ENCODE data around the gene GSTA5. TPM values are rescaled to one million over a fixed set of nuclear protein-coding genes. Genes with fewer than 3 reads are reported as not detected.
"Not testable (repeated sequence)": the region's sequence is repeated elsewhere in the genome, so short reads cannot be mapped to it uniquely, and the experiment has no call there.

GSTA5 gene
- not detected for total RNA-seq

DNA sequence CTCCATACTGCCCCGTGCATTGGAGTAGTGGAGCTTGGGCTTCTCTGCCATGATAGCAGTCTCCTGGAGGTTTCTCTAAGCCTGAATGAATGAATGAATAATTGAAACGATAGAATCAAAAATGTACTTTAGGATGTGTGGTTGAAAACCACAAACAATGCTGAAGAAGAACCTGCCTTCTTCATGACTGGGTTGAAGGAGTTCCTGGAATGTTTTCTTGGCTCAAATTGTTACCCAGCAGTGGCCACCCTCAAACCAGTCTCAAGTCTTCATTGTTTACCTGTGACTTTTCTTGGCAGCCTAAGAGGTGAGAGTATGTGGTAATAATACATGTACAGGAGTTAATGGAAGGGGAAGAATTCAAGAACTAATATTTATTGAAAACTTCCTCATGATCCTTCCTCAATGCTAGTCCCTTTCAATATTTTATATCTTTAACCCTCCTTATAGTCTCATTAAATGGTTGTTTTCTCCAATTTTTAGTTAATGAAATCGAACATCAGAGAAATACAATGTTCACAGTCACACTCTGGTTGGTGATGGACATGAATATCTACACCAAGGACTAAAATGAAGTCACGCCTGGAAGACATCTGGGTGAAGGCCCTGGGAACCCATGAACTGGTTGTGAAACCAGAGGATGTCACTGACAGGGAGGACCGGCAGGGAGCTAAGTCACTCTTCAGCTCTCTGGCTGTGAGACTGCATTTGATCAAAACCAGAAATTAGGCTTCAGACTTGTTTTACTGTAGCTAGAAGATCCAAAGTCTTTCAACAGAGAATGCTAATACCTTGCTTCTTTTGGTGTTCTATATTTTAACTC, at the start of gene GSTA5:
Gene GSTA5, minus strand, starts transcription at position 51 of the 823 bp plus-strand sequence.
- POLR2A ChIA-PET, result no interaction called here
- CTCF ChIA-PET, result no interaction called here

DNA sequence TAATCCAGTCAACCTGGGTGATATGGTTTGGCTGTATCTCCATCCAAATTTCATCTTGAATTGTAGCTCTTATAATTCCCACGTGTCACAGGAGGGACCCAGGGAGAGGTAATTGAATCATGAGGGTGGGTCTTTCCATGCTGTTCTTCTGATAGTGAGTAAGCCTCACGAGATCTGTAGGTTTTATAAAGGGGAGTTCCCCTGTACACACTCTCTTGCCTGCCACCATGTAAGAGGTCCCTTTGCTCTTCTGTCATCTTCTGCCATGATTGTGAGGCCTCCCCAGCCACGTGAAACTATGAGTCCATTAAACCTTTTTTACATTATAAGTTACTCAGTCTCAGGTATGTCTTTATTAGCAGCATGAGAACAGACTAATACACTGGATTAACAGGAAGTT, 49.4 kb upstream of the GSTA5 start:
- POLR2A ChIA-PET, result no interaction called here

DNA sequence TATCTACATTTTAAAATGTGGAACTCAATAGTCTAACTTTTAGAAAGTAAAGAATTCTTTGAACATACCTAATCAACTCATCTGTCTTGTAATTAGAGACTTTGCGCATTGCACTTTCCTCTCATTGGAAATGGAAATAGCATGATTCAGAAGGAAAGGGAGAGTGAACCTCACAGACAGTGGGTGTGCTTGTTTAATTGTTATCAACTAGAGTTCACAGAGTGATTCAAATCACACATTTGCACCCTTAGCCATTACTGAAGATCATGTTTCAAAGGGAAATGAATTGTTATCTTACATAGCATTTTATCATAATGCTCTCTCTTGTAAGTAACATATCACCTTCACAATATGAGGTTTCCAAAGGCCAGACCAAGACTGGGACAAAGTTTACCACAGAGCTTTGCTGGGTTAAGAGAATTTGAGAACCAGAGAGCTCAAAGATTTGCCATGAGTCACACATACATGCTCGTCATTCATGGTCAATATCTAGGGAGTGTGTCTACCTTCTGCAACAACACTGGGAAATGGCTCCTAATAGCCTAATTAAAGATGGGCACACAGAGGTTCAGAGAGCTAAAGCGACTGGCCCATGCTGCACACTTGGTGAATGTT, 47.4 kb upstream of the GSTA5 start:
- ChIA-PET POLR2A (no interaction called here), CTCF (no interaction called here)

More for the DNA sequence above, 49.4 kb upstream of the GSTA5 start:
- CTCF ChIA-PET, result no interaction called here

DNA sequence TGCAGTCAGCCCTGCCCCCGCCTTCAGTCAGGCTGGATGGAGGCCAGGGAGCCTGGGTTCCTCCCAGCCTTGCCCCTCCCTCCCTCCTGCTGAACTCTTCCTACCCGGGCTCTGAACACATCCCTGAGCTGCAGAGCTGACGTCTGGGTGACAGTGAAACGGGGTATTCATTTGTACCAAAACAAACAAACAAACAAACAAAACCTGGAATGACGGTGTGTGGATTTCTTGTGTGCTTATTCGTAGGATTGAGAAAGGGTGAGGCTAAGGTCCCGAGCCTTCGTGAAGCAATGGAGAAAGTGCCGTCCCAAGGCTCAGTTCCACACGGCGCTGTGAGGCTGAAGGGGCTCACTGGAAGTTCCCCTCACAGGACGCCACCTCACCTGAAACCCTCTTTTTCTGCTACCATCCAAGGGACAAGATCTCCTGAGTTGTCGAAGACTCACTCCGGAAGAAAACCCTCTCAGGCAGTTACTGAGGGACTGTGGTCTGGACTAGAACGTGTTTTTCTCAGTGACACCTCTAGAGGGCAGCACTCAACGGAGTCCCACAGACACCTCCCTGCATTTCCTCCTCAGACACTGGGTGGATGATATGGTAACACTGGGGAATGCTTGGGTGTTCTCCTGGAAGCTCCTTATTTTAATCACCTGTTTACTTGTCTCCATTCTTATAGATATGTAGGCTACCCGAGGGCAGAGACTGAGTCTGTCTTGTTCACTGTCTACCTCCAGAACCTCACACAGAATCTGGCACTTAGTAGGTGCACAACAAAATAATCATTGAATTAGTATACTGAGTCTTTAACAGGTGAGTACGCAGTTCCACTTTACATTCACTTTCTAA, 41.6 kb upstream of the GSTA5 start:
- POLR2A ChIA-PET, result no interaction called here
- CTCF ChIA-PET, result interaction anchor here (1.5 kb wide), 1 partner anchor 10 kb away, joined by 3 read pairs; no protein-coding TSS in a partner anchor

DNA sequence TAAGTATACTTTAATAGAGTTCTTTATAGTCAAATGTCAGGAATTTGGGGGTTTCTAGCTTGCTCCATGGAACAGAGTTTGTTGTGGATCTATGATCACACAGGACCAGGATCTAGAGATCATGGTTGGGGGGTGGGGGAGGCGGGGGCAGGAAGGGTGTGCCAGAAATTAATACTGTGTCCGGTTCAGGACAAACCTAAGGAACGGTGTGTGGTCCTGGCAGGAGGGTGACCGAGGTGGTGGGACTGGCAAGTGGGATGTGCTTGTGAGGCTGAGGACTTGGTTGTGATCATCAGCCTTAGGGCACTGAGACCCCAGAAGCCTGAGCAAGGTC, 41.0 kb upstream of the GSTA5 start:
- CTCF ChIA-PET, result interaction anchor here (1.5 kb wide), 1 partner anchor 10 kb away, joined by 3 read pairs; no protein-coding TSS in a partner anchor
- POLR2A ChIA-PET, result no interaction called here

DNA sequence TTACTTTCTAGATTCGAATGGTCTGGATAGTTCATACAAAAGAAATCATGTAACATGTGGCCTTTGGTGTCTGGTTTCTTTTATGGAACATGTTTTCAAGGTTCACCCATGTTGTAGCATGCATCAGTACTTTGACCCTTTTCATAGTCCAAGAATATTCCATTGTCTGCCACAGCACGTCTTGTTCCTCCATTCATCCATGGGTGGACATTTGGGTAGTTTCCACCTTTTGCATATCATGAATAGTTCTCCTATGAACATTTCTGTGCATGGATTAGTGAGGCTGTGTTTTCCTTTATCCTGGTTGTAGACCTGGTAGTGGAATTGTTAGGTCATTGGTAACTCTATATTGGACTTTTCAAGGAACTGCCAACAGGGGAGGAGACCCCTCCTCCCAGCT, 37.2 kb upstream of the GSTA5 start:
- CTCF ChIA-PET, result no interaction called here
- POLR2A ChIA-PET, result no interaction called here

DNA sequence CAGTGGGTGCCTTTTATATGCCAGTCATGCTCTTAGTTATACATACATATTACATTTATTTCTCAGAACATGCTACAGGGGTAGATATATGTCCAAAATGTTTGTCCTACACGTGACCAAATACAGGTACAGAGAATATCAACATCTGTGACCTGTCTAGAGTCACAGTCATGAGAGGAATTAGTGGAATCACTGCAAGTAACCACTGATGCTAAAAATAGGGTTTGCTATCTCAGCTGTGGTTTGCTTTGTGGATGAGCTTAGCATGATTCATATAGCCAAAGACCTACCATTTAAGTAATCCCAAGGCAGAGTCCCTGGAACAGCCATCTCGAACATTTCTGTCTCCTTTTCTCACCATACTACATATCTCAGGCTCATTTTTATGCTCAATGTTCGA, 36.6 kb upstream of the GSTA5 start:
- CTCF ChIA-PET, result no interaction called here
- POLR2A ChIA-PET, result no interaction called here

DNA sequence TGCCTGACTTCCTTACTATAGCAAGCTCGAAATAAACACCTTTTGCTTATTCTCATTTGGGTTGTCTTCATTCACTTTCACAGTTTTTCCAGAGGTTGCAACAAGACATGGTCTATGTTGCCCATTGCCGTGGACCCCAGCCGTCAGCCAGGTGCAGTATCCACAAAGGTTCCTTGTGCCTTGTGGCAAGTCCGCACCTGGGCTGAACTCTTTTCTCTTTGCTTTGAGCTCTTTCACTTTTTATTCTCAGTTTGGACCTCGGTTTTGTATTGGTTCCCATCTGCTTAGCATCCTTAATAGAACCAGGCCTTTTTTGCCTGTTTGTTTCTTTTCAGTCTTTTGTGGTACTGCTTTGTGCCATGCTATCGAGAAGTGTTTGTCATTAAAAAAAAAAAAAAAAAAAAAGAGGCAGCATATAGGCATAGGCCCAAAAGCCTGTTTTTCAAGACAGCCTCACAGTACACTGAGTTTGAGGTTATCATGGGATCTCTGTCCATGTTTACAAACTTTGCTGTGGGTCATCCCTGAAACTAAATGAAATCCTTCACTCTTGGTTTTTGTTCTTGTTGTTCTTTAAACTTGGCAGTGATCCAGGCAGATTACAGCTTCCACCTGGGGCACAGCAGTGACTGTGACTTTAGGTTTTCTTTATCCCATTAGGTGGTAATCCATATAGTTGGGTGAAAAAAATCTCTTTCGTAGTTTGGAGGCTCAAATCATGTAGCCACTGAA, 35.6 kb upstream of the GSTA5 start:
- ChIA-PET CTCF (interaction anchor here (0.6 to 0.7 kb wide), 2 partner anchors 16 to 205 kb away, joined by 3 to 4 read pairs; no protein-coding TSS in a partner anchor), POLR2A (no interaction called here)

DNA sequence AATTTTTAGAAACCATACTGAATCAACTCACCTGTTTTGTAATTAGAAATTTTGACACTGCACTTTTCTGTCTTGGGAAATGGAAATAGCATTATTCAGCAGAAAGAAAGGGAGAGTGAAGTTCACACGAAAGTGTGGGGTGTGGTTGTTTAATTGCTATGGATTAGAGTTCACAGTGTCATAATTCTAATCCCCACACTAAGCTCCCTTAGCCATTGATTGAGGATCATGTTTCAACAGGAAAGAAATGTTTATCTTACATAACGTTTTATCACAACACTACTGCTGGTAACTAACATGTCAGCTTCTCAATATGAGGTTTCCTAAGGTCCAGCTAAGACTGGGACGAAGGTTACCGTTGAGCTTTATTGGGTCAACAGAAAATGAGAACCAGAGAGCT, 31.4 kb upstream of the GSTA5 start:
- ChIA-PET CTCF (no interaction called here), POLR2A (no interaction called here)

DNA sequence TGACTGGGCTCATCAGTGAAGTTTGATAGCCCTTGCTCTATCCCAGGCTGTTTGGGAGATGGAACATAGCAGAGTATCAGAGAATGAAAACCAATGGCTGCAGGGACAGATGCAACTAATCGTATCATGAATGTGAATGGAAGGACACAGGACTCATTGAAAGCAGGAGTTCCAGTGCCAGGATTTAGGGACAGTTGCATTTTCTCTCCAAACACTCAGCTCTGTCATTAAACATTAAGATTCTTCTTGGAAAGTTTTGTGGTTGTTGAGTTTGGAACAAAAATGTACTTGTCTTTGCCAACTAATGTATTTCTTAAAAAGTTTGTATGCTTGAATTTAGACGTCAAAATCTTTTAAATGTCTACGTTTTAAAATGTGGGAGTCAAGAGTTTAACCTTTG, 31.0 kb upstream of the GSTA5 start:
- CTCF ChIA-PET, result no interaction called here

DNA sequence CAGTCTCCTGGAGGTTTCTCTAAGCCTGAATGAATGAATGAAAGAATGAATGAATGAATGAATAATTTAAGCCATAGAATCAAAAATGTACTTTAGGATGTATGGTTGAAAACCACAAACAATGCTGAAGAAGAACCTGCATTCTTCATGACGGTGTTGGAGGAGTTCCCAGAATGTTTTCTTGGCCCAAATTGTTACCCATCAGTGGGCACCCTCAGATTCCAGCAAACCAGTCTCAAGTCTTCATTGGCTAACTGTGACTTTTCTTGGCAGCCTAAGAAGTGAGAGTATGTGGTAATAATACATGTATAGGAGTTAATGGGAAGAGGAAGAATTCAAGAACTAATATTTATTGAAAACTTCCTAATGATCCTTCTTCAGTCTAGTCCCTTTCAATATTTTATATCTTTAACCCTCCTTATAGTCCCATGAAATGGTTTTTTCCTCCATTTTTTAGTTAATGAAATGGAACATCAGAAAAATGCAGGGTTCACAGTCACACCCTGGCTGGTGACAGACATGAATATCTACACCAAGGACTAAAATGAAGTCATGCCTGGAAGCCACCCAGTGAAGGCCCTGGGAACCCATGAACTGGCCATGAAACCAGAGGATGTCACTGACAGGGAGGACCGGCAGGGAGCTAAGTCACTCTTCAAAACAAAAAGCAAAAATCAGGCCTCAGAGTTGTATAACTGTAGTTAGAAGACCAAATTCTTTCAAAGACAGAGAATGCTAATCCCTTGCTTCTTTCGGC, 29.9 kb upstream of the GSTA5 start:
- CTCF ChIA-PET, POLR2A ChIA-PET: not testable (repeated sequence)

More for the DNA sequence above, 31.0 kb upstream of the GSTA5 start:
- POLR2A ChIA-PET, result no interaction called here

DNA sequence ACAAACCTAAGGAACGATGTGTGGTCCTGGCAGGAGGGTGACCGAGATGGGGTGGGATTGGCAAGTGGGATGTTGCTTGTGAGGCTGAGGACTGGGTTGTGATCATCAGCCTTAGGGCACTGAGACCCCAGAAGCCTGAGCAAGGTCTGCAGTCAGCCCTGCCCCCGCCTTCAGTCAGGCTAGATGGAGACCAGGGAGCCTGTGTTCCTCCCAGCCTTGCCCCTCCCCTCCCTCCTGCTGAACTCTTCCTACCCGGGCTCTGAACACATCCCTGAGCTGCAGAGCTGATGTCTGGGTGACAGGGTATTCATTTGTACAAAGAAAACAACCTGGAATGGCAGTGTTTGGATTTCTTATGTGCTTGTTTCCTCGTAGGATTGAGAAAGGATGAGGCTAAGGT, 28.3 kb upstream of the GSTA5 start:
- POLR2A ChIA-PET, CTCF ChIA-PET: not testable (repeated sequence)

DNA sequence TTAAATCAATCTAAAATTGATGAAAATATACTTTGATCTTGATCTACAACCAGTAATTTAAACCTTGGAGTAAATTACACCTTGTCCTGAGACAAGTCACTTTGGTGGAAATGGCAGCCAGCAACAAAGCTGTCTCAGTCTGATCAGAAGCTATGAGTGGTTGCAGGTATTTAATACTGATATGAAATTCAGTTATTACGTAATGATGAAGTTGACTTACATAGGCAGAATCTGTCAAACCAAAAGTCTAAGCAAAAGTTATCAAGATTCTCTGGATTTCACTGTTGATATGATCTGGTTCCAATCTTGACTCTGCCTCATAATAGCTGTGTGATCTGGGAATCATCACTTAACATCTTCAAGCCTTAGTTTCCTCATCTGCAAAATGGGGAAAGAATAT, 27.6 kb upstream of the GSTA5 start:
- POLR2A ChIA-PET, result no interaction called here
- CTCF ChIA-PET, result no interaction called here

DNA sequence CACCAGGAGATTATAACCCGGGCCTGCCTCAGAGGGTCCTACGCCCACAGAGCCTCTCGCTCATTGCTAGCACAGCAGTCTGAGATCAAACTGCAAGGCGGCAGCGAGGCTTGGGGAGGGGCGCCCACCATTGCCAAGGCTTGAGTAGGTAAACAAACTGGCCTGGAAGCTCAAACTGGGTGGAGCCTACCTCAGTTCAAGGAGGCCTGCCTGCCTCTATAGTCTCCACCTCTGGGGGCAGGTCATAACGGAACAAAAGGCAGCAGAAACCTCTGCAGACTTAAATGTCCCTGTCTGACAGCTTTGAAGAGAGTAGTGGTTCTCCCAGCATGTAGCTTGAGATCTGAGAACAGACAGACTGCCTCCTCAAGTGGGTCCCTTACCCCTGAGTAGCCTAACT, 20.5 kb upstream of the GSTA5 start:
- CTCF ChIA-PET, POLR2A ChIA-PET: not testable (repeated sequence)

DNA sequence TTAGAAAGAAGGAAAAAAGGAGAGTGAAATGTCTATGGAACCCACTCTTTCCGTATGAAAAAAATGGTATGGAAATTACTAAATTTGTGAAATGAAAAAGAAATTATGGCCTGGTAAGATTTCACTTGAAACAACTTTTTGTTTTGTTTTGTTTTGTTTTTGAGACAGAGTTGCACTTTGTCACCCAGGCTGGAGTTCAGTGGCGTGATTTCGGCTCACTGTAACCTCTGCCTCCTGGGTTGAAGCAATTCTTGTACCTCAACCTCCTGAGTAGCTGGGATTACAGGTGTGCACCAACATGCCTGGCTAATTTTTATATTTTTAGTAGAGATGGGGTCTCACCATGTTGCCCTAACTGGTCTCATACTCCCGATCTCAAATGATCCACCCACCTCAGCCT, 17.8 kb upstream of the GSTA5 start:
- CTCF ChIA-PET, result no interaction called here
- POLR2A ChIA-PET, result no interaction called here

DNA sequence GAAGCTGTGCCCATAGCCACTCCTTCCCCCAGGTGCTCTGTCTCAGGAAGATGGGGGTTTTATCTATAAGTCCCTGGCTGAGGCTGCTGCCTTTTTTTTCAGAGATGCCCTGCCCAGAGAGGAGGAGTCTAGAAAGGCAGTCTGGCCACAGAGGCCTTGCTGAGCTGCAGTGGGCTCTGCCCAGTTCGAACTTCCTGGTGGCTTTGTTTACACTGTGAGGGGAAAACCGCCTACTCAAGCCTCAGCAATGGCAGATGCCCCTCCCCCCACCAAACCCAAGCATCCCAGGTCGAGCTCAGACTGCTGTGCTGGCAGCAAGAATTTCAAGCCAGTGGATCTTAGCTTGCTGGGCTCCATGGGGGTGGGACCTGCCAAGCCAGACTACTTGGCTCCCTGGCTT, 15.5 kb upstream of the GSTA5 start:
- POLR2A ChIA-PET, CTCF ChIA-PET: not testable (repeated sequence)

DNA sequence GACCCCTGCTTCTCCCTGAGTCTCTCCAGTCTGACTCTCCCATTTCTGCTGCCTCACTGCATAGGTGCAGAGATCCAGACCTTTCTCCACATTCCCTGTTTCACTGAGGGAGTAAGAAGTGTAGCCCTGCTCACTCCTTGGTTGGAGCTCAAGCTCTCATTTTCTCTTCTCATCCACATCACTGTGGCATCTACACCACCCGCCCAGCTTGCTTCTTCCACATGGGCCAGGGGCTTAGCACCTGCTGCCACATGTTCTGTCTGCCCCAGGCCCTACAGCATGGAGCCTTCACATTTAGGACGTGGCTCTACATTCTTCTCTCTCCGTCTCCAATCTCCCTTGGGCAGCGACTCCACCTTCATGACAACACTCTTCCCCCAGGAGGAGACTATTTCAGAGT, 8.5 kb upstream of the GSTA5 start:
- POLR2A ChIA-PET, result no interaction called here
- CTCF ChIA-PET, result no interaction called here

DNA sequence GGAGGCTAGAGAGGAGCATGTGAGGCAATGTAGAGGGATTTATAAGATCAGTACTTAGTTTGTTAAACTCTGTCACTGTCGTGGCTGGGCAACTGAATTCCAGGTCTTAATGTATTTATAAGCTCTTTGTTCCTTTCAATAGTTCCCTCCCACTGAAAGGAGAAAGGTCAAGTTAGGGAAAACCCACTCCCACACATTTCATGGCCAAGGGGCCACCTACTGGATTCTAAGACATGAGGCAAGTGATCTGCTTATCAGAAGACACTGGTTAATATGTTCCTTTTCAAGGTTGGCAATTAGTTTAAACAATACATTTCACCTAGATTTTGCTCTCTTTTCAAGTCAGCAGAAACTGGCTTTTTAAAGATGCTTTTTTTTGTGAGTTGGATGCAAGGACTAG, 5.4 kb upstream of the GSTA5 start:
- ChIA-PET CTCF (no interaction called here), POLR2A (no interaction called here)

DNA sequence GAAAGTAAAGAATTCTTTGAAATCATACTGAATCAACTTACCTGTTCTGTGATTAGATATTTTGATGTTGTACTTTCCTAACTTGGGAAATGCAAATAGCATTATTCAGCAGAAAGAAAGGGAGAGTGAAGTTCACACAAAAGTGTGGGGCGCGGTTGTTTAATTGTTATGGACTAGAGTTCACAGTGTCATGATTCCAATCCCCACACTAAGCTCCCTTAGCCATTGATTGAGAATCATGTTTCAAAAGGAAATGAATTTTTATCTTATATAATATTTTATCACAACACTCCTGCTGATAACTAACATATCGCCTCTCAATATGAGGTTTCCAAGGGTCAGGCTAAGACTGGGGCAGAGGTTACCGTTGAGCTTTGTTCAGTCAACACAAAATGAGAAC, 3.0 kb upstream of the GSTA5 start:
- ChIA-PET CTCF (no interaction called here), POLR2A (no interaction called here)
